ENCODE results near the gene SLC1A5.

DNA sequence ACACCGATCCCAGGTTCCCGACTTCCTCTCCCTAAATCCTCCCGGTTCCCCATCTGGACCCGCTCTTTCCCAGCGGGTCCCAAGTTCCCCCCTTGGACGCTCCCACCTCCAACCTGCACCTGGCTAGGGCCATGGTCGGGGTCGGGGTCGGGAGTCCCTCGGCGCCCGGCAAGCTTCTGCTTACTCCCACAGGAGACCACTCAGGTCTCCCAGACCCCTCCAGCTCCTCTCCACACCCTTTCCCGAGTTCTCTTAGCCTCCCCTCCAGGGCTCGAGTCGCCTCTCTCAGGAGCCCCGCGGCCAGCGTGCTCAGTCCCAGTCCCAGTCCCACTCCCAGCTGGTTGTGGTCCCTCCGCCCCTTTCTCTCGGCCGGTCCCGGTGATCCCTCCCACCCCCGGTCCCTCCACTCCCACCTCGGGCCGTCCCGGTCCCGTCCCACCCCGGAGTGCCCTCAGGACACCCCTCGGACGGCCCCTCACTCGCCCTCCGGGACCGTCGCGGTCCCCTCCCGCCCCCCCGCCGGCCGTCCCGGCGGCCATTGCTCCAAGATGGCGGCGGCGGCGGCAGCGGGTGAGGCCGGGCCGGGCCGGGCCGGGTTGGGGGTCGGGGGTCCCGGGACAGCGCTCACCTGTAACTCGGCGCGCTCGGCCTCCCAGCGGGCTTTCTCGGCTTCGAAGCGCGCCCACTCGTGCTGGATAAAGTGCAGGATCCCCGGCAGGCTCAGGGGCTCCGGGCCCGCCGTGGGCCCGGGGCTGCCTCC, 42.7 kb downstream of the SLC1A5 start, which contains the start of gene FKRP:
- TF ChIP-seq EZH2phosphoT487 (IDR thresholded peaks at IDR 0.05), result no peak
- TF ChIP-seq, protein P1, sequence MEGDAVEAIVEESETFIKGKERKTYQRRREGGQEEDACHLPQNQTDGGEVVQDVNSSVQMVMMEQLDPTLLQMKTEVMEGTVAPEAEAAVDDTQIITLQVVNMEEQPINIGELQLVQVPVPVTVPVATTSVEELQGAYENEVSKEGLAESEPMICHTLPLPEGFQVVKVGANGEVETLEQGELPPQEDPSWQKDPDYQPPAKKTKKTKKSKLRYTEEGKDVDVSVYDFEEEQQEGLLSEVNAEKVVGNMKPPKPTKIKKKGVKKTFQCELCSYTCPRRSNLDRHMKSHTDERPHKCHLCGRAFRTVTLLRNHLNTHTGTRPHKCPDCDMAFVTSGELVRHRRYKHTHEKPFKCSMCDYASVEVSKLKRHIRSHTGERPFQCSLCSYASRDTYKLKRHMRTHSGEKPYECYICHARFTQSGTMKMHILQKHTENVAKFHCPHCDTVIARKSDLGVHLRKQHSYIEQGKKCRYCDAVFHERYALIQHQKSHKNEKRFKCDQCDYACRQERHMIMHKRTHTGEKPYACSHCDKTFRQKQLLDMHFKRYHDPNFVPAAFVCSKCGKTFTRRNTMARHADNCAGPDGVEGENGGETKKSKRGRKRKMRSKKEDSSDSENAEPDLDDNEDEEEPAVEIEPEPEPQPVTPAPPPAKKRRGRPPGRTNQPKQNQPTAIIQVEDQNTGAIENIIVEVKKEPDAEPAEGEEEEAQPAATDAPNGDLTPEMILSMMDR (IDR thresholded peaks at IDR 0.05), result no peak
- no peak for TF ChIP-seq EZH2 (IDR thresholded peaks at IDR 0.05)

Measured in neural progenitor cell (in vitro differentiated cells).